Glutamatergic neuron (in vitro differentiated cells): Measurements from ENCODE around the gene SH3BGR. TPM values are rescaled to one million over a fixed set of nuclear protein-coding genes. Genes with fewer than 3 reads are reported as not detected.

ENCODE experiments used
- DNase-seq: peaks from one replicate; pipeline ENCODE4 v3.0.0; 2022
- H3K27ac Mint-ChIP-seq: one replicate; pipeline ENCODE4 v1.8.0; 2020; ENCODE audit warnings: mild to moderate bottlenecking, mixed read lengths, inconsistent platforms; ENCODE audit not compliant: unreplicated experiment
- H3K27me3 Mint-ChIP-seq: one replicate; pipeline ENCODE4 v1.8.0; 2020; ENCODE audit warnings: mild to moderate bottlenecking, moderate library complexity, mixed read lengths, inconsistent platforms; ENCODE audit not compliant: unreplicated experiment
- H3K36me3 Mint-ChIP-seq: one replicate; pipeline ENCODE4 v1.8.0; 2020; ENCODE audit warnings: mild to moderate bottlenecking, mixed read lengths, inconsistent platforms; ENCODE audit not compliant: unreplicated experiment
- H3K4me1 Mint-ChIP-seq: one replicate; pipeline ENCODE4 v1.8.0; 2020; ENCODE audit warnings: mild to moderate bottlenecking, low read depth, mixed read lengths, inconsistent platforms; ENCODE audit not compliant: unreplicated experiment
- H3K4me3 Mint-ChIP-seq: one replicate; pipeline ENCODE4 v1.8.0; 2020; ENCODE audit warnings: mild to moderate bottlenecking, mixed read lengths, inconsistent platforms; ENCODE audit not compliant: unreplicated experiment
- H3K9me3 Mint-ChIP-seq: one replicate; pipeline ENCODE4 v1.8.0; 2020; ENCODE audit warnings: mild to moderate bottlenecking, moderate library complexity, mixed read lengths, inconsistent platforms; ENCODE audit not compliant: unreplicated experiment
- CTCF ChIP-seq: fragments of 200-600 bp; sonication (generic); IDR thresholded peaks from one replicate; pipeline ENCODE4 v1.5.0; 2021; ENCODE audit not compliant: partially characterized antibody, unreplicated experiment
- total RNA-seq: library from RNA; stranded (reverse); fragmentation: NEBNext Ultra II Directional; extraction: Animal tissue kit (Norgen Biotek cat#: 25700); gene quantifications from one replicate; pipeline ENCODE4 v1.2.1, GENCODE V29; 2021; ENCODE audit not compliant: unreplicated experiment

The SH3BGR gene
- total RNA-seq, 1 donor from 2014 or later = 1.5 TPM

GRCh38 chr21:39518847-39519210 is 67.1 kb downstream of the SH3BGR start:
- no peak overlapping the region for H3K4me3 Mint-ChIP-seq
- peaks cover 5% of the 10 kb centered on the region for H3K9me3 Mint-ChIP-seq
- no peak for TF ChIP-seq CTCF
- DNase-seq = no peak
- no peaks in the 10 kb centered on the region for H3K27me3 Mint-ChIP-seq
- H3K4me1 Mint-ChIP-seq = no peaks in the 10 kb centered on the region
- no peak overlapping the region for H3K27ac Mint-ChIP-seq
- H3K36me3 Mint-ChIP-seq = no peaks in the 10 kb centered on the region

DNA sequence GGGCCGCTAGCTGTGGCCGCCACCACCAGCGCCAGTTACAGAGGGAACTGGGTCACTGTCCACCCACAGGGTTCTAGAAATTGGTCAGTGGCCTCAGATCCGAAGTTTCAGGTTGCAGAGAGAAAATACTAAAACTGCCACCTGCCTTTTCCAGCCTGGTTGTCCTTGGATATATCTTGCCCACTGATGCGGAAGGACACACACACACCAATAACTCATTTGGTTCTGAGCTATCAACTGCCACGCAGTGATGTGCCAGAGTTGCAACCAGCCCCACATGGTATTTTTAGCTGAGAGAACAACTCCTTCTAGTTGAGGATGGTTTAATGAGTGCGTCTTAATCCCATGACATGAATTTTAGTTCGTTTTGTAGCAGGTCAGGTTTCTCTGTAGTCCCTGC is 68.1 kb downstream of the SH3BGR start:
- Mint-ChIP-seq H3K4me1 (no peaks in the 10 kb centered on the region), H3K4me3 (no peak overlapping the region), H3K9me3 (peaks cover 7% of the 10 kb centered on the region), H3K27me3 (peaks cover 3% of the 10 kb centered on the region), H3K36me3 (peaks cover 5% of the 10 kb centered on the region), H3K27ac (no peak overlapping the region)
- TF ChIP-seq CTCF = no peak
- no peak for DNase-seq

DNA sequence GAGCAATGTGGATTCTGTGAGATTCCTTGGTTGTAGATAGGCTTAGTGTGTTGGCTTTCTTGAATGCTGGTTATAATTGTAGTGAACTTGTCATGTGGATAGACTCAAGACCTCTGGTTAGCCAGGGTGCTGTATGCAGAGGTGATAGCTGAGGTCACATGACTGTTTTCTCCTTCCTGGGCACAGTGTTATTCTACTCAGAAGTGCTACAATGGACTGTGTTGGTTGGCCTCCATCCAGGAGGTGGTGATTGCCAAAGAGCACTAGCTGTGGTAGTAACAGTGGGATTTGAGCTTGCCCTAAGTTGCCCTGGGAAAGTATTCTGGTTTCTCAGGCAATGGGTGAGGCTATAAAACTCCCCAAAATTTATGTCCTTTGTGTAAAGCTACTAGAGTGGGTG is 71.6 kb downstream of the SH3BGR start:
- Mint-ChIP-seq H3K4me3 (no peak overlapping the region), H3K4me1 (no peaks in the 10 kb centered on the region), H3K9me3 (peaks cover 7% of the 10 kb centered on the region), H3K27me3 (peaks cover 5% of the 10 kb centered on the region), H3K27ac (no peak overlapping the region), H3K36me3 (peaks cover 8% of the 10 kb centered on the region)
- DNase-seq = no peak
- TF ChIP-seq CTCF = no peak

GRCh38 chr21:39523915-39524314 is 72.1 kb downstream of the SH3BGR start:
- Mint-ChIP-seq H3K9me3 (peaks cover 6% of the 10 kb centered on the region), H3K4me3 (no peak overlapping the region), H3K27ac (no peak overlapping the region), H3K4me1 (no peaks in the 10 kb centered on the region), H3K27me3 (peaks cover 5% of the 10 kb centered on the region), H3K36me3 (peaks cover 9% of the 10 kb centered on the region)
- TF ChIP-seq CTCF = no peak
- no peak for DNase-seq

- Mint-ChIP-seq H3K27me3 (peaks cover 5% of the 10 kb centered on the region), H3K36me3 (peaks cover 9% of the 10 kb centered on the region), H3K27ac (no peak overlapping the region), H3K9me3 (peaks cover 6% of the 10 kb centered on the region), H3K4me1 (no peaks in the 10 kb centered on the region), H3K4me3 (no peak overlapping the region)
- no peak for DNase-seq
- no peak for TF ChIP-seq CTCF
These were observed 73.4 kb downstream of the SH3BGR start for GRCh38 chr21:39525129-39525528.
